Body of pancreas (tissue), 4 donors: Measurements from ENCODE around the gene SLC30A4. TPM values are rescaled to one million over a fixed set of nuclear protein-coding genes. Genes with fewer than 3 reads are reported as not detected.

Experiments
- ATAC-seq: fragments of 150-250 bp; one replicate; pipeline ENCODE4 v1.9.1; 2016
- DNase-seq, 4 donors: peaks; one replicate each; pipeline ENCODE4 v3.0.0-alpha.2; 2019
- H3K27ac ChIP-seq, 4 donors: fragments of 200-600 bp; sonication (generic); 1 replicate in 3 of 4; 2 replicates in 1 of 4; pipeline versions ENCODE4 v1.5.1 to v1.6.1; 2016 to 2019; ENCODE audit warnings: mild to moderate bottlenecking in 1 of 4, mixed read lengths in 1 of 4, moderate library complexity in 1 of 4
- H3K27me3 ChIP-seq, 2 donors: fragments of 200-600 bp; sonication (generic); one replicate each; pipeline ENCODE4 v1.6.0; 2016; ENCODE audit warnings: mild to moderate bottlenecking in 1 of 2
- H3K36me3 ChIP-seq, 2 donors: fragments of 200-600 bp; sonication (generic); replicated peaks in 1 of 2; 2 replicates each; pipeline ENCODE4 v1.5.1; 2016; ENCODE audit warnings: low read depth in 2 of 2; ENCODE audit not compliant: insufficient read depth in 1 of 2
- H3K4me1 ChIP-seq: fragments of 200-600 bp; sonication (generic); one replicate; pipeline ENCODE4 v1.6.0; 2016
- H3K4me3 ChIP-seq, 2 donors: fragments of 200-600 bp; sonication (generic); 1 replicate in 1 of 2; 2 replicates in 1 of 2; pipeline ENCODE4 v1.5.1; 2016 to 2019
- H3K9me3 ChIP-seq, 3 donors: fragments of 200-600 bp; sonication (generic); 1 replicate in 2 of 3; 2 replicates in 1 of 3; pipeline ENCODE4 v1.5.1; 2016
- CTCF ChIP-seq, 7 experiments: fragments of 450-650 bp in 4 of 7; fragments of 200-600 bp in 3 of 7; sonication (generic) in 3 of 7; IDR thresholded peaks; one replicate each; pipeline ENCODE4 v1.5.1; 2016 to 2019; ENCODE audit warnings: antibody characterized with exemption in 7 of 7
- POLR2A ChIP-seq, 3 donors: fragments of 450-650 bp; IDR thresholded peaks; one replicate each; pipeline ENCODE4 v1.6.1; 2016; ENCODE audit warnings: antibody characterized with exemption in 3 of 3, mild to moderate bottlenecking in 2 of 3
- WGBS, 2 donors: methylation state at CpG; one replicate each; pipeline ENCODE4 v1.1.5; 2017; 5-methylcytosine and 5-hydroxymethylcytosine counted together
- intact Hi-C: fragments of 100-400 bp; cut with DNase I; formaldehyde crosslinking; loops from one replicate; pipeline ENCODE4 v1.15.1; 2023
- total RNA-seq, 2 donors: library from RNA; depleted of rRNA; stranded (reverse); fragments of >200 nt; gene quantifications; one replicate each; pipeline ENCODE4 v1.1.0, GENCODE V29; 2016

SLC30A4 gene
- total RNA-seq, 2 donors from 2014 or later = 2.0 to 2.6 TPM

DNA sequence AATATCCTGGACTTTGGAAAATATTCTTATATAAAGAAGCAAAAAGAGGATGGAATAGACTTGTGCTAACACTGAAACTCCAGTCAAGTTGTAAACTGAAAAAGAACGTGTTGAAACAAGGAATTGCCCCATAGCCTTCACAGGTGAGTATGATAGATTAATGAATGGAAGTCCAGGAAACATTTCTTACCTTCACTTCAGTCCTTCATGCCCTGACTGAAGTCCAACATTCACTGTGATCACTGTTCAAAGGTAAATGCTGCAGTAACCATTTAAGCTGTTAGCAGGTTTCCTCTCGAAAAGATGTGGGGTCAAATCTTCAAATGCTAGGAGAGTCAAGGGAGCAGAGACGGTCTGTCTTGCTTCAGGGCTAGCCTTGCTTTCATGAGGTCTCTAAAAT is 46.1 kb downstream of the SLC30A4 start:
- DNase-seq (no peak), ATAC-seq (no peak)
- Histone ChIP-seq H3K9me3 (no peaks in the 10 kb centered on the region), H3K27me3 (no peaks in the 10 kb centered on the region), H3K36me3 (no peaks in the 10 kb centered on the region), H3K4me3 (no peak overlapping the region), H3K4me1 (no peaks in the 10 kb centered on the region), H3K27ac (no peak overlapping the region)
- intact Hi-C loops = no loop called here
- 58 to 79% methylated on average over 3 of the region's 3 CpGs for WGBS, 2 donors
- TF ChIP-seq CTCF (IDR thresholded peaks at IDR 0.05) (no peak), POLR2A (IDR thresholded peaks at IDR 0.05) (no peak)

DNA sequence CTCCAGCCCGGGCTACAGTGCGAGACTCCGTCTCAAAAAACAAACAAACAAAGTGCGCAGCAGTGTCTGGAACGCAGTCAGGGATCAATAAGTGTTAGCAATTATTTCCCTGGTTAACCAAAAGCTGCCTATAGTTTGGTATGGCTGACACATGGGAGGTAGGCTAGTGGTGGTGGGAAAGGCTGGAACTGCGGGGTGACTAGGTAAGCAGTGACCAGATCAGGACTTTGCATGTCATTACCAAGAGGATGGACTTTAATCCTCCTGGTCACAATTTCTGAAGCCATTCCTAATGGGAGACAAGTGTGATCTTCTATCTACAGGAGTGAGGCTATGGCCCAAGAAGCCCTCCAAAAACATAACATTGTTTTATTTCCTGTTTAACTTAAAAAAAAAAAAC is 47.8 kb downstream of the SLC30A4 start:
- no peak overlapping the region for H3K4me3 ChIP-seq
- H3K27ac ChIP-seq = no peak overlapping the region
- no peaks in the 10 kb centered on the region for H3K9me3 ChIP-seq
- H3K36me3 ChIP-seq = no peaks in the 10 kb centered on the region
- WGBS, 2 donors = 40 to 45% methylated on average over 6 of the region's 6 CpGs
- intact Hi-C loops = no loop called here
- no peaks in the 10 kb centered on the region for H3K4me1 ChIP-seq
- TF ChIP-seq CTCF (IDR thresholded peaks at IDR 0.05) (no peak), POLR2A (IDR thresholded peaks at IDR 0.05) (no peak)
- ATAC-seq = no peak
- no peak for DNase-seq
- no peaks in the 10 kb centered on the region for H3K27me3 ChIP-seq

DNA sequence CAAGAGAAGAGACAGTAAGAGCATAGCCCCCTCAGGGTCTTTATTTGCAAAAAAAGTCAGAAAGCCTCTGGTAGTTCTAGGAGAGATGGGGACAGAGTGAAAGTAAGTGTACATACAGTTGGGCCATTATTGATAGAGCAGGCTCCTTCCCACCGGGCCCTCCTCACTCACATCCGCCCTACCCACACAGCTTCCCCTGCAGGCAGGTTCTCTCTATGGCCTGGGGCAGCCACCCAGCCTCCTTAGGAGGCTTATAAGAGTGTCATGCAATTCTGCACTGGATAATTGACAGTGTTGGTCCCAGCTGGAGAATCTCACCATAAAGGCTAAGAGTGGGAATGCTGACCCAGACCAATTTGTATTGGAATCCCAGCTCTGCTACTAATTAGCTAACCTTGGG is 49.5 kb downstream of the SLC30A4 start:
- no peak for ATAC-seq
- H3K36me3 ChIP-seq = no peaks in the 10 kb centered on the region
- intact Hi-C loops = no loop called here
- H3K4me3 ChIP-seq = no peak overlapping the region
- H3K9me3 ChIP-seq = no peaks in the 10 kb centered on the region
- 85 to 89% methylated on average over 2 of the region's 2 CpGs for WGBS, 2 donors
- no peak for TF ChIP-seq CTCF (IDR thresholded peaks at IDR 0.05)
- TF ChIP-seq POLR2A (IDR thresholded peaks at IDR 0.05) = no peak
- no peaks in the 10 kb centered on the region for H3K4me1 ChIP-seq
- H3K27ac ChIP-seq = no peak overlapping the region
- no peaks in the 10 kb centered on the region for H3K27me3 ChIP-seq
- no peak for DNase-seq

DNA sequence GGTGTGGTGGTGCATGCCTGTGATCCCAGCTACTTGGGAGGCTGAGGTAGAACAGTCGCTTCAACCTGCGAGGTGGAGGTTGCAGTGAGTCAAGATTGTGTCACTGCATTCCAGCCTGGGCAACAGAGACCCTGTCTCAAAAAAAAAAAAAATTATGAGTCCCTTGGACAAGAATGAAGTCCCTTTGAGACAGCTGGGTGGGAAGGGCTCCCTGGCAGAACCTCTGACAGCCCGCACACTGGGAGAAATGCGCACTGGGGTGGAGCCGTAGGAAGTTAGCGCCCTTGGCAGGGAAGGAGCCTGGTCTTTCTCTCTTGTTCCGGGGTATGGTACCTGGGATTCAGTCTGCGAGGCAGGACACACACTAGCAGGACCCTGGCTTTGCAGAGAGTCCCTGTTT is 51.4 kb downstream of the SLC30A4 start:
- H3K4me1 ChIP-seq = no peaks in the 10 kb centered on the region
- TF ChIP-seq CTCF (IDR thresholded peaks at IDR 0.05) (no peak), POLR2A (IDR thresholded peaks at IDR 0.05) (no peak)
- intact Hi-C loops = no loop called here
- H3K36me3 ChIP-seq = no peaks in the 10 kb centered on the region
- ATAC-seq (no peak), DNase-seq (no peak)
- no peaks in the 10 kb centered on the region for H3K9me3 ChIP-seq
- no peak overlapping the region for H3K4me3 ChIP-seq
- WGBS, 2 donors = 85 to 89% methylated on average over 8 of the region's 8 CpGs
- no peaks in the 10 kb centered on the region for H3K27me3 ChIP-seq
- no peak overlapping the region for H3K27ac ChIP-seq

DNA sequence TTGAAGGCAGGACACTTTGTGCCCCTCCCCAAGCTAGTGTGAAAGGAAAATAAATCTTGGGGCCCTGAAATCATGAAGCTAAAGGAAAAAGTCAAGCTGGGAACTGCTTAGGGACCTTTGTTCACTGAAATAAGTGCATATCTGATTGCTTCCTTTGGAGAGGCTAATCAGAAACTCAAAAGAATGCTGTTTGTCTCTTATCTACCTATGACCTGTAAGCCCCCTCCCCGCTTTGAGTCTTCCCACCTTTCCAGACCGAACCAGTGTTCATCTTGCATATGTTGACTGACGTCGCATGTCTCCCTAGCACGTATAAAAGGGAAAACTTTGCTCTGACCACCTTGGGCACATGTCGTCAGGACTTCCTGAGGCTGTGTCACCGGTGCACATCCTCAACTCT is 53.1 kb downstream of the SLC30A4 start:
- H3K9me3 ChIP-seq = no peaks in the 10 kb centered on the region
- DNase-seq (no peak), ATAC-seq (no peak)
- intact Hi-C loops = loop anchor here (10.0 kb wide), 1 partner anchor 145 kb away; no protein-coding TSS in a partner anchor
- H3K36me3 ChIP-seq = no peaks in the 10 kb centered on the region
- WGBS, 2 donors = 57 to 68% methylated on average over 7 of the region's 7 CpGs
- H3K27ac ChIP-seq = no peak overlapping the region
- no peaks in the 10 kb centered on the region for H3K4me1 ChIP-seq
- TF ChIP-seq CTCF (IDR thresholded peaks at IDR 0.05) (no peak), POLR2A (IDR thresholded peaks at IDR 0.05) (no peak)
- no peak overlapping the region for H3K4me3 ChIP-seq
- H3K27me3 ChIP-seq = no peaks in the 10 kb centered on the region
